ENCODE results near the gene CATSPER3. TPM values are rescaled to one million over a fixed set of nuclear protein-coding genes. Genes with fewer than 3 reads are reported as not detected.

The CATSPER3 gene
- total and polyA plus RNA-seq, 2 donors (not counting 1 experiment from before 2014, with no cell fraction given): 0.12 to 0.17 TPM

DNA sequence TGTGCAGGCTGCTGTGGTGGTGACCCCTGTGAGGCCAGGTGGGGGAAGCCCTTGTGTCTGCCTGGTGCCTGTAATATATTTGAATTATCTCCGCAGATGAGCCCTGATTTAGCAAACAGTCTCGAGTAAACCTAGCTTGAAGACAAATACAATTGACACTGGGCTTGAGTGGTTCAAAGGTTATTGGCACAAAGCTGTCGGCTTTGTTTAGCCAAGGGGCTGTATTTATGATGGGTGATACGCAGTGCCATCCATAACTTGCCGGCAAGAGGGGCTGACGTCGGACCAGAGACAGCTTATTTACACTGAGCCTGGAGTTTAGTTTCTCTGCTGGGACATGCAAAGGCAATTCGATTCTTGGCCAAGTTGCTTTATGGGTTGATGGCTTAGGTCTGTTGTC, 86.3 kb downstream of the CATSPER3 start:
- no peak overlapping the region for H3K4me3 ChIP-seq (replicated peaks in 1 of 4; ENCODE audit: control extremely low read depth in 1 of 4, insufficient read depth in 1 of 4, low read depth in 3 of 4, low read length in 4 of 4)
- no peaks in the 10 kb centered on the region for H3K36me3 ChIP-seq (ENCODE audit: control insufficient read depth, insufficient read depth, low read length)
- no peak overlapping the region for H3K4me2 ChIP-seq (ENCODE audit: extremely low read depth, insufficient read depth, low read length)
- DNase-seq (ENCODE audit: low read depth in 2 of 2): no peak
- H4K20me1 ChIP-seq (ENCODE audit: control insufficient read depth, extremely low read depth, insufficient read depth, low read length): no peaks in the 10 kb centered on the region
- H3K27me3 ChIP-seq (ENCODE audit: control insufficient read depth, insufficient read depth, low read length): peaks cover 41% of the 10 kb centered on the region
- no peaks in the 10 kb centered on the region for H3K79me2 ChIP-seq (ENCODE audit: control insufficient read depth, insufficient read depth, low read length)
- H2AFZ ChIP-seq (ENCODE audit: low read length): no peak overlapping the region
- no peak overlapping the region for H3K27ac ChIP-seq (ENCODE audit: insufficient read depth, low read length)
- no peaks in the 10 kb centered on the region for H3K9me3 ChIP-seq (ENCODE audit: control insufficient read depth, insufficient read depth, low read depth, low read length)
- no peak for TF ChIP-seq EZH2 (IDR thresholded peaks at IDR 0.05; ENCODE audit: low read length, missing control alignments)
- TF ChIP-seq, protein P1, sequence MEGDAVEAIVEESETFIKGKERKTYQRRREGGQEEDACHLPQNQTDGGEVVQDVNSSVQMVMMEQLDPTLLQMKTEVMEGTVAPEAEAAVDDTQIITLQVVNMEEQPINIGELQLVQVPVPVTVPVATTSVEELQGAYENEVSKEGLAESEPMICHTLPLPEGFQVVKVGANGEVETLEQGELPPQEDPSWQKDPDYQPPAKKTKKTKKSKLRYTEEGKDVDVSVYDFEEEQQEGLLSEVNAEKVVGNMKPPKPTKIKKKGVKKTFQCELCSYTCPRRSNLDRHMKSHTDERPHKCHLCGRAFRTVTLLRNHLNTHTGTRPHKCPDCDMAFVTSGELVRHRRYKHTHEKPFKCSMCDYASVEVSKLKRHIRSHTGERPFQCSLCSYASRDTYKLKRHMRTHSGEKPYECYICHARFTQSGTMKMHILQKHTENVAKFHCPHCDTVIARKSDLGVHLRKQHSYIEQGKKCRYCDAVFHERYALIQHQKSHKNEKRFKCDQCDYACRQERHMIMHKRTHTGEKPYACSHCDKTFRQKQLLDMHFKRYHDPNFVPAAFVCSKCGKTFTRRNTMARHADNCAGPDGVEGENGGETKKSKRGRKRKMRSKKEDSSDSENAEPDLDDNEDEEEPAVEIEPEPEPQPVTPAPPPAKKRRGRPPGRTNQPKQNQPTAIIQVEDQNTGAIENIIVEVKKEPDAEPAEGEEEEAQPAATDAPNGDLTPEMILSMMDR (conservative IDR thresholded peaks at IDR 0.05 in 1 of 2, IDR thresholded peaks at IDR 0.05 in 1 of 2; ENCODE audit: low read depth in 1 of 2, low read length in 2 of 2): no peak
- H3K4me1 ChIP-seq (ENCODE audit: control insufficient read depth, extremely low read depth, insufficient read depth, low read length): no peaks in the 10 kb centered on the region
- no peak overlapping the region for H3K9ac ChIP-seq (ENCODE audit: insufficient read depth, low read length)

DNA sequence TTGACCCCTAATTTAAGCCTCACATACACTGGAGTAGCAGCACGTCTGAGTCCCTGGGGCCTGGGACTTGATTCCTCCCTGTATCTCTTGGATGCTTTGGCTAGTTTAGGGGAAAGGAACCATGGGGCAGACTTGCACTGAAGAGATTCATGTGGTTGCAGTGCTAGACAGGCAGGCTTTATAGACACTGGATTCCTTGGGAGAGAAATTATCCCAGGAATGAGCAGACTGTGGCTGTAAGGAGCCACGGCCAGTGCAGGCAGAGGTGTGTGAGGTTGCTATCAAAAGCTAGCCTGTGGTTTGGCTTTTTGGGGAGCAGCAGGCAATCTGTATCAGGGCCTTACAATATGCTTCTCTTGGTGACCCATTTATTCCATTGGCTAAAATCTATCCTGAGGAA, 86.8 kb downstream of the CATSPER3 start:
- Histone ChIP-seq H3K9ac (ENCODE audit: insufficient read depth, low read length) (no peak overlapping the region), H3K27ac (ENCODE audit: insufficient read depth, low read length) (no peak overlapping the region), H3K36me3 (ENCODE audit: control insufficient read depth, insufficient read depth, low read length) (no peaks in the 10 kb centered on the region), H3K4me2 (ENCODE audit: extremely low read depth, insufficient read depth, low read length) (no peak overlapping the region), H3K4me1 (ENCODE audit: control insufficient read depth, extremely low read depth, insufficient read depth, low read length) (no peaks in the 10 kb centered on the region), H3K27me3 (ENCODE audit: control insufficient read depth, insufficient read depth, low read length) (peaks cover 39% of the 10 kb centered on the region), H4K20me1 (ENCODE audit: control insufficient read depth, extremely low read depth, insufficient read depth, low read length) (no peaks in the 10 kb centered on the region), H3K79me2 (ENCODE audit: control insufficient read depth, insufficient read depth, low read length) (no peaks in the 10 kb centered on the region), H3K9me3 (ENCODE audit: control insufficient read depth, insufficient read depth, low read depth, low read length) (no peaks in the 10 kb centered on the region), H2AFZ (ENCODE audit: low read length) (no peak overlapping the region), H3K4me3 (replicated peaks in 1 of 4; ENCODE audit: control extremely low read depth in 1 of 4, insufficient read depth in 1 of 4, low read depth in 3 of 4, low read length in 4 of 4) (no peak overlapping the region)
- no peak for DNase-seq (ENCODE audit: low read depth in 2 of 2)
- TF ChIP-seq EZH2 (IDR thresholded peaks at IDR 0.05; ENCODE audit: low read length, missing control alignments): no peak
- TF ChIP-seq, protein P1 (conservative IDR thresholded peaks at IDR 0.05 in 1 of 2, IDR thresholded peaks at IDR 0.05 in 1 of 2; ENCODE audit: low read depth in 1 of 2, low read length in 2 of 2): no peak

DNA sequence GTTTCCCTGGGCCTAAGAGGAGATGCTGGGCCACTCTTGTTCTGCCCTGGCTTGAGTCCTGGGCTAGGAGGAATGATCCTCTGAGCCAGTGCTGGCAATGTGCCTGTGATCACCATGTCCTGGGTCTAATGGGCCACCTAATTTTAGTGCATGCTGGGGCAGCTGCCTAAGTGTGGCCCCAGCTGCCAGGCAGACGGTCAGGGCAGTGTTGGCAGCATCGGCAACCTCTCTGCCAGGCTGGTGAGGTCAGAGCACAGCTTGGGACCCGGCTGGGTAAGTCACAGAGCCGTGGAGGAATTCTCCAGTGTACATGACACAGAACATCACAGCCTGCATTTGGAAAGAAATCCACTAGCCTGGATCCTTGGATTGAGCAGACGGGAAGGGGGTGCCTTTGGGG, 87.7 kb downstream of the CATSPER3 start:
- H3K27me3 ChIP-seq (ENCODE audit: control insufficient read depth, insufficient read depth, low read length): peaks cover 35% of the 10 kb centered on the region
- H4K20me1 ChIP-seq (ENCODE audit: control insufficient read depth, extremely low read depth, insufficient read depth, low read length): no peaks in the 10 kb centered on the region
- H3K27ac ChIP-seq (ENCODE audit: insufficient read depth, low read length): no peak overlapping the region
- TF ChIP-seq, protein P1 (conservative IDR thresholded peaks at IDR 0.05 in 1 of 2, IDR thresholded peaks at IDR 0.05 in 1 of 2; ENCODE audit: low read depth in 1 of 2, low read length in 2 of 2): no peak
- TF ChIP-seq EZH2 (IDR thresholded peaks at IDR 0.05; ENCODE audit: low read length, missing control alignments): no peak
- no peak overlapping the region for H3K9ac ChIP-seq (ENCODE audit: insufficient read depth, low read length)
- no peak overlapping the region for H3K4me3 ChIP-seq (replicated peaks in 1 of 4; ENCODE audit: control extremely low read depth in 1 of 4, insufficient read depth in 1 of 4, low read depth in 3 of 4, low read length in 4 of 4)
- no peak for DNase-seq (ENCODE audit: low read depth in 2 of 2)
- no peak overlapping the region for H3K4me2 ChIP-seq (ENCODE audit: extremely low read depth, insufficient read depth, low read length)
- H2AFZ ChIP-seq (ENCODE audit: low read length): no peak overlapping the region
- no peaks in the 10 kb centered on the region for H3K79me2 ChIP-seq (ENCODE audit: control insufficient read depth, insufficient read depth, low read length)
- H3K4me1 ChIP-seq (ENCODE audit: control insufficient read depth, extremely low read depth, insufficient read depth, low read length): no peaks in the 10 kb centered on the region
- no peaks in the 10 kb centered on the region for H3K9me3 ChIP-seq (ENCODE audit: control insufficient read depth, insufficient read depth, low read depth, low read length)
- no peaks in the 10 kb centered on the region for H3K36me3 ChIP-seq (ENCODE audit: control insufficient read depth, insufficient read depth, low read length)

Measured in fibroblast of lung (primary cell).